WTC11 (cell line): ENCODE data around the gene AGAP1. TPM values are rescaled to one million over a fixed set of nuclear protein-coding genes. Genes with fewer than 3 reads are reported as not detected.

Experiments used
- ATAC-seq: fragments of 200-7000 bp; cut with Tn5 transposase; 2 replicates; pipeline ENCODE4 v1.10.0; 2021; ENCODE audit warnings: mild to moderate bottlenecking, moderate library complexity
- CTCF ChIA-PET: fragments of 300-600 bp; sonication (Branson Sonifier 250); formaldehyde crosslinking; loops from one replicate; lab custom pipeline; 2021; ENCODE audit warnings: antibody characterized with exemption; lab: Charles Lee
- POLR2A ChIA-PET: fragments of 350-600 bp; sonication (Branson Sonifier 250); formaldehyde crosslinking; loops from one replicate; lab custom pipeline; 2021; ENCODE audit warnings: antibody characterized with exemption; lab: Charles Lee
- DNase-seq: peaks from one replicate; pipeline ENCODE4 v3.0.0; 2021; ENCODE audit warnings: low spot score
- H3K27ac Mint-ChIP-seq: 2 replicates; pipeline ENCODE4 v1.8.0; 2021; ENCODE audit warnings: mixed read lengths
- H3K27me3 Mint-ChIP-seq: 2 replicates; pipeline ENCODE4 v1.8.0; 2021; ENCODE audit warnings: low read depth, mild to moderate bottlenecking, moderate library complexity, mixed read lengths
- H3K36me3 Mint-ChIP-seq: 2 replicates; pipeline ENCODE4 v1.8.0; 2021; ENCODE audit warnings: mixed read lengths
- H3K4me1 Mint-ChIP-seq: 2 replicates; pipeline ENCODE4 v1.8.0; 2022; ENCODE audit warnings: mixed read lengths
- H3K4me3 Mint-ChIP-seq: 2 replicates; pipeline ENCODE4 v1.8.0; 2021; ENCODE audit warnings: mild to moderate bottlenecking, moderate library complexity, mixed read lengths
- H3K9me3 Mint-ChIP-seq: 2 replicates; pipeline ENCODE4 v1.8.0; 2021; ENCODE audit warnings: mixed read lengths
- CTCF ChIP-seq: fragments of 200-600 bp; IDR thresholded peaks from 2 replicates; pipeline ENCODE4 v1.8.0; 2022; ENCODE audit warnings: antibody characterized with exemption
- ELF4 ChIP-seq: sonication (generic); formaldehyde crosslinking; IDR thresholded peaks from 2 replicates; pipeline ENCODE4 v1.8.1; 2022; ENCODE audit warnings: low read depth, mild to moderate bottlenecking, moderate library complexity, missing genetic modification reagents
- ERG ChIP-seq: fragments of 250-450 bp; sonication (Bioruptor Pico); IDR thresholded peaks from 2 replicates; pipeline ENCODE4 v1.8.0; 2021; ENCODE audit warnings: mild to moderate bottlenecking
- ESRRA ChIP-seq: sonication (generic); formaldehyde crosslinking; IDR thresholded peaks from 2 replicates; pipeline ENCODE4 v1.8.1; 2022; ENCODE audit warnings: mild to moderate bottlenecking, missing genetic modification reagents, borderline replicate concordance
- FOXJ3 ChIP-seq: sonication (generic); formaldehyde crosslinking; IDR thresholded peaks from 2 replicates; pipeline ENCODE4 v1.9.0; 2021; ENCODE audit warnings: missing genetic modification reagents, mild to moderate bottlenecking, borderline replicate concordance
- FOXK1 ChIP-seq: sonication (generic); formaldehyde crosslinking; IDR thresholded peaks from 2 replicates; pipeline ENCODE4 v1.8.0; 2022; ENCODE audit warnings: mild to moderate bottlenecking, moderate library complexity, missing genetic modification reagents
- FOXP1 ChIP-seq: sonication (generic); formaldehyde crosslinking; IDR thresholded peaks from 2 replicates; pipeline ENCODE4 v1.8.0; 2022; ENCODE audit warnings: missing genetic modification reagents, mild to moderate bottlenecking, moderate library complexity, borderline replicate concordance
- GRHL2 ChIP-seq: fragments of 250-450 bp; sonication (Bioruptor Pico); IDR thresholded peaks from 2 replicates; pipeline ENCODE4 v1.8.0; 2022; ENCODE audit warnings: mild to moderate bottlenecking, moderate library complexity; ENCODE audit not compliant: insufficient replicate concordance, severe bottlenecking
- HMGA2 ChIP-seq: fragments of 250-450 bp; sonication (Bioruptor Pico); IDR thresholded peaks from 2 replicates; pipeline ENCODE4 v1.4.0; 2021; ENCODE audit warnings: mild to moderate bottlenecking, moderate library complexity
- JAZF1 ChIP-seq: fragments of 250-450 bp; sonication (Bioruptor Pico); IDR thresholded peaks from 2 replicates; pipeline ENCODE4 v1.9.0; 2021; ENCODE audit warnings: moderate library complexity, mild to moderate bottlenecking, inconsistent platforms
- KAT7 ChIP-seq: sonication (generic); formaldehyde crosslinking; IDR thresholded peaks from 2 replicates; pipeline ENCODE4 v1.8.1; 2023; ENCODE audit warnings: missing genetic modification reagents, mild to moderate bottlenecking, borderline replicate concordance
- MLX ChIP-seq: sonication (generic); formaldehyde crosslinking; IDR thresholded peaks from 2 replicates; pipeline ENCODE4 v1.8.1; 2023; ENCODE audit warnings: mild to moderate bottlenecking, missing genetic modification reagents, moderate library complexity
- NFYB ChIP-seq: sonication (generic); formaldehyde crosslinking; conservative IDR thresholded peaks from 2 replicates; pipeline ENCODE4 v1.8.0; 2022; ENCODE audit warnings: low read depth, missing genetic modification reagents
- NR3C1 ChIP-seq: sonication (generic); formaldehyde crosslinking; conservative IDR thresholded peaks from 2 replicates; pipeline ENCODE4 v1.8.1; 2023; ENCODE audit warnings: low read depth, mild to moderate bottlenecking, missing genetic modification reagents
- TEAD1 ChIP-seq: sonication (generic); formaldehyde crosslinking; IDR thresholded peaks from 2 replicates; pipeline ENCODE4 v1.8.0; 2022; ENCODE audit warnings: mild to moderate bottlenecking, missing genetic modification reagents
- TP53 ChIP-seq: sonication (generic); formaldehyde crosslinking; IDR thresholded peaks from 2 replicates; pipeline ENCODE4 v1.8.1; 2023; ENCODE audit warnings: mild to moderate bottlenecking, missing genetic modification reagents
- total RNA-seq: library from RNA; stranded (reverse); gene quantifications from 3 replicates; pipeline ENCODE4 v1.2.3, GENCODE V29; 2021
- TF ChIP-seq, protein P1 (sequence below): sonication (generic); formaldehyde crosslinking; IDR thresholded peaks from 2 replicates; pipeline ENCODE4 v1.8.1; 2023; ENCODE audit warnings: mild to moderate bottlenecking, missing genetic modification reagents, moderate library complexity
- TF ChIP-seq, protein P2 (sequence below): sonication (generic); formaldehyde crosslinking; IDR thresholded peaks from 2 replicates; pipeline ENCODE4 v1.8.0; 2022; ENCODE audit warnings: missing genetic modification reagents
- TF ChIP-seq, protein P3 (sequence below): sonication (generic); formaldehyde crosslinking; conservative IDR thresholded peaks from 2 replicates; pipeline ENCODE4 v1.8.1; 2023; ENCODE audit warnings: mild to moderate bottlenecking, low read depth, missing genetic modification reagents, moderate library complexity
- TF ChIP-seq, protein P4 (sequence below): sonication (generic); formaldehyde crosslinking; IDR thresholded peaks from 2 replicates; pipeline ENCODE4 v1.8.1; 2022; ENCODE audit warnings: missing genetic modification reagents, borderline replicate concordance
- TF ChIP-seq, protein P5 (sequence below): sonication (generic); formaldehyde crosslinking; IDR thresholded peaks from 2 replicates; pipeline ENCODE4 v1.8.0; 2022; ENCODE audit warnings: mild to moderate bottlenecking, missing genetic modification reagents

Gene AGAP1
- total RNA-seq, 1 experiment from 2014 or later: 49.3 TPM

- CTCF ChIA-PET: no interaction called here
- TF ChIP-seq ERG (CRISPR knock-in tag) (no peak), ELF4 (CRISPR knock-in tag) (no peak), FOXP1 (CRISPR knock-in tag) (no peak), FOXK1 (no peak), NR3C1 (CRISPR knock-in tag) (no peak), TEAD1 (CRISPR knock-in tag) (no peak), FOXJ3 (CRISPR knock-in tag) (no peak), JAZF1 (CRISPR knock-in tag) (no peak), ESRRA (no peak)
- TF ChIP-seq, protein P1, sequence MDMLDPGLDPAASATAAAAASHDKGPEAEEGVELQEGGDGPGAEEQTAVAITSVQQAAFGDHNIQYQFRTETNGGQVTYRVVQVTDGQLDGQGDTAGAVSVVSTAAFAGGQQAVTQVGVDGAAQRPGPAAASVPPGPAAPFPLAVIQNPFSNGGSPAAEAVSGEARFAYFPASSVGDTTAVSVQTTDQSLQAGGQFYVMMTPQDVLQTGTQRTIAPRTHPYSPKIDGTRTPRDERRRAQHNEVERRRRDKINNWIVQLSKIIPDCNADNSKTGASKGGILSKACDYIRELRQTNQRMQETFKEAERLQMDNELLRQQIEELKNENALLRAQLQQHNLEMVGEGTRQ (CRISPR knock-in tag): no peak
- Mint-ChIP-seq H3K4me1 (peaks cover 63% of the 10 kb centered on the region), H3K27me3 (no peaks in the 10 kb centered on the region; the same call in 1 of the 2 replicates), H3K9me3 (peaks cover 14% of the 10 kb centered on the region), H3K4me3 (no peak overlapping the region), H3K36me3 (peaks cover 16% of the 10 kb centered on the region), H3K27ac (no peak overlapping the region; the same call in 1 of the 2 replicates)
- POLR2A ChIA-PET: no interaction called here
- ATAC-seq: no peak
- DNase-seq: no peak
These were observed 207.6 kb downstream of the AGAP1 start for GRCh38 chr2:235701206-235701981.

- DNase-seq (no peak), ATAC-seq (no peak)
- H3K36me3 Mint-ChIP-seq: peaks cover 12% of the 10 kb centered on the region
- H3K27me3 Mint-ChIP-seq: no peaks in the 10 kb centered on the region; the same call in 1 of the 2 replicates
- CTCF ChIA-PET: interaction anchor here (0.7 kb wide), 1 partner anchor 77 kb away, joined by 3 read pairs; no protein-coding TSS in a partner anchor
- peaks cover 13% of the 10 kb centered on the region for H3K9me3 Mint-ChIP-seq
- H3K4me3 Mint-ChIP-seq: no peak overlapping the region
- H3K4me1 Mint-ChIP-seq: peaks cover 63% of the 10 kb centered on the region
- peak overlapping the region; percentile 36 for H3K27ac Mint-ChIP-seq
- POLR2A ChIA-PET: no interaction called here
- TF ChIP-seq TP53 (CRISPR knock-in tag) (no peak), ELF4 (CRISPR knock-in tag) (no peak), HMGA2 (CRISPR knock-in tag) (no peak), NFYB (CRISPR knock-in tag) (no peak), GRHL2 (no peak), KAT7 (CRISPR knock-in tag) (no peak), CTCF (no peak), ESRRA (no peak), MLX (CRISPR knock-in tag) (no peak)
- TF ChIP-seq, protein P2, sequence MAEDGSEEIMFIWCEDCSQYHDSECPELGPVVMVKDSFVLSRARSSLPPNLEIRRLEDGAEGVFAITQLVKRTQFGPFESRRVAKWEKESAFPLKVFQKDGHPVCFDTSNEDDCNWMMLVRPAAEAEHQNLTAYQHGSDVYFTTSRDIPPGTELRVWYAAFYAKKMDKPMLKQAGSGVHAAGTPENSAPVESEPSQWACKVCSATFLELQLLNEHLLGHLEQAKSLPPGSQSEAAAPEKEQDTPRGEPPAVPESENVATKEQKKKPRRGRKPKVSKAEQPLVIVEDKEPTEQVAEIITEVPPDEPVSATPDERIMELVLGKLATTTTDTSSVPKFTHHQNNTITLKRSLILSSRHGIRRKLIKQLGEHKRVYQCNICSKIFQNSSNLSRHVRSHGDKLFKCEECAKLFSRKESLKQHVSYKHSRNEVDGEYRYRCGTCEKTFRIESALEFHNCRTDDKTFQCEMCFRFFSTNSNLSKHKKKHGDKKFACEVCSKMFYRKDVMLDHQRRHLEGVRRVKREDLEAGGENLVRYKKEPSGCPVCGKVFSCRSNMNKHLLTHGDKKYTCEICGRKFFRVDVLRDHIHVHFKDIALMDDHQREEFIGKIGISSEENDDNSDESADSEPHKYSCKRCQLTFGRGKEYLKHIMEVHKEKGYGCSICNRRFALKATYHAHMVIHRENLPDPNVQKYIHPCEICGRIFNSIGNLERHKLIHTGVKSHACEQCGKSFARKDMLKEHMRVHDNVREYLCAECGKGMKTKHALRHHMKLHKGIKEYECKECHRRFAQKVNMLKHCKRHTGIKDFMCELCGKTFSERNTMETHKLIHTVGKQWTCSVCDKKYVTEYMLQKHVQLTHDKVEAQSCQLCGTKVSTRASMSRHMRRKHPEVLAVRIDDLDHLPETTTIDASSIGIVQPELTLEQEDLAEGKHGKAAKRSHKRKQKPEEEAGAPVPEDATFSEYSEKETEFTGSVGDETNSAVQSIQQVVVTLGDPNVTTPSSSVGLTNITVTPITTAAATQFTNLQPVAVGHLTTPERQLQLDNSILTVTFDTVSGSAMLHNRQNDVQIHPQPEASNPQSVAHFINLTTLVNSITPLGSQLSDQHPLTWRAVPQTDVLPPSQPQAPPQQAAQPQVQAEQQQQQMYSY (CRISPR knock-in tag): no peak
- TF ChIP-seq, protein P3, sequence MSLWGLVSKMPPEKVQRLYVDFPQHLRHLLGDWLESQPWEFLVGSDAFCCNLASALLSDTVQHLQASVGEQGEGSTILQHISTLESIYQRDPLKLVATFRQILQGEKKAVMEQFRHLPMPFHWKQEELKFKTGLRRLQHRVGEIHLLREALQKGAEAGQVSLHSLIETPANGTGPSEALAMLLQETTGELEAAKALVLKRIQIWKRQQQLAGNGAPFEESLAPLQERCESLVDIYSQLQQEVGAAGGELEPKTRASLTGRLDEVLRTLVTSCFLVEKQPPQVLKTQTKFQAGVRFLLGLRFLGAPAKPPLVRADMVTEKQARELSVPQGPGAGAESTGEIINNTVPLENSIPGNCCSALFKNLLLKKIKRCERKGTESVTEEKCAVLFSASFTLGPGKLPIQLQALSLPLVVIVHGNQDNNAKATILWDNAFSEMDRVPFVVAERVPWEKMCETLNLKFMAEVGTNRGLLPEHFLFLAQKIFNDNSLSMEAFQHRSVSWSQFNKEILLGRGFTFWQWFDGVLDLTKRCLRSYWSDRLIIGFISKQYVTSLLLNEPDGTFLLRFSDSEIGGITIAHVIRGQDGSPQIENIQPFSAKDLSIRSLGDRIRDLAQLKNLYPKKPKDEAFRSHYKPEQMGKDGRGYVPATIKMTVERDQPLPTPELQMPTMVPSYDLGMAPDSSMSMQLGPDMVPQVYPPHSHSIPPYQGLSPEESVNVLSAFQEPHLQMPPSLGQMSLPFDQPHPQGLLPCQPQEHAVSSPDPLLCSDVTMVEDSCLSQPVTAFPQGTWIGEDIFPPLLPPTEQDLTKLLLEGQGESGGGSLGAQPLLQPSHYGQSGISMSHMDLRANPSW (CRISPR knock-in tag): no peak
- TF ChIP-seq, protein P4, sequence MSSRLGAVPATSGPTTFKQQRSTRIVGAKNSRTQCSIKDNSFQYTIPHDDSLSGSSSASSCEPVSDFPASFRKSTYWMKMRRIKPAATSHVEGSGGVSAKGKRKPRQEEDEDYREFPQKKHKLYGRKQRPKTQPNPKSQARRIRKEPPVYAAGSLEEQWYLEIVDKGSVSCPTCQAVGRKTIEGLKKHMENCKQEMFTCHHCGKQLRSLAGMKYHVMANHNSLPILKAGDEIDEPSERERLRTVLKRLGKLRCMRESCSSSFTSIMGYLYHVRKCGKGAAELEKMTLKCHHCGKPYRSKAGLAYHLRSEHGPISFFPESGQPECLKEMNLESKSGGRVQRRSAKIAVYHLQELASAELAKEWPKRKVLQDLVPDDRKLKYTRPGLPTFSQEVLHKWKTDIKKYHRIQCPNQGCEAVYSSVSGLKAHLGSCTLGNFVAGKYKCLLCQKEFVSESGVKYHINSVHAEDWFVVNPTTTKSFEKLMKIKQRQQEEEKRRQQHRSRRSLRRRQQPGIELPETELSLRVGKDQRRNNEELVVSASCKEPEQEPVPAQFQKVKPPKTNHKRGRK (CRISPR knock-in tag): no peak
- TF ChIP-seq, protein P5, sequence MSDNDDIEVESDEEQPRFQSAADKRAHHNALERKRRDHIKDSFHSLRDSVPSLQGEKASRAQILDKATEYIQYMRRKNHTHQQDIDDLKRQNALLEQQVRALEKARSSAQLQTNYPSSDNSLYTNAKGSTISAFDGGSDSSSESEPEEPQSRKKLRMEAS (CRISPR knock-in tag): no peak
These were observed 208.3 kb downstream of the AGAP1 start for GRCh38 chr2:235702186-235702585.
